ENCODE results near the gene SLC12A7. TPM values are rescaled to one million over a fixed set of nuclear protein-coding genes. Genes with fewer than 3 reads are reported as not detected.

Gene SLC12A7
- total and polyA plus RNA-seq, 2 of the 13 experiments (the other 11 are each of a cell fraction or from before 2014, with no cell fraction given) = 14.0 to 18.5 TPM

GRCh38 chr5:1140171-1140817 is 28.4 kb upstream of the SLC12A7 start (continued):
- TF ChIP-seq HIC2 (CRISPR knock-in tag; IDR thresholded peaks at IDR 0.05; ENCODE audit: low read depth) = 0 out of 2 replicates have a peak, but pooled peaks have one; percentile 19
- TF ChIP-seq GATAD2A (CRISPR knock-in tag; IDR thresholded peaks at IDR 0.05) = peak; percentile 54; the same call in 1 of the 2 replicates
- TF ChIP-seq PRDM4 (CRISPR knock-in tag; IDR thresholded peaks at IDR 0.05; ENCODE audit: borderline replicate concordance) = no peak
- no peak for TF ChIP-seq ZNF12 (CRISPR knock-in tag; IDR thresholded peaks at IDR 0.05)
- TF ChIP-seq BRCA1 (CRISPR knock-in tag; IDR thresholded peaks at IDR 0.05) = no peak
- TF ChIP-seq ZNF513 (CRISPR knock-in tag; conservative IDR thresholded peaks at IDR 0.05) = no peak
- TF ChIP-seq PHB2 (IDR thresholded peaks at IDR 0.05; ENCODE audit: partially characterized antibody) = no peak
- 0 out of 2 replicates have a peak, but pooled peaks have one; percentile 73 for TF ChIP-seq RELA (CRISPR knock-in tag; IDR thresholded peaks at IDR 0.05)
- peak; percentile 90 for TF ChIP-seq STAG1 (CRISPR knock-in tag; IDR thresholded peaks at IDR 0.05)
- TF ChIP-seq ZNF83 (CRISPR knock-in tag; IDR thresholded peaks at IDR 0.05; ENCODE audit: borderline replicate concordance) = no peak
- TF ChIP-seq FOXA3 (CRISPR knock-in tag; IDR thresholded peaks at IDR 0.05) = peak; percentile 86
- TF ChIP-seq MED13 (CRISPR knock-in tag; IDR thresholded peaks at IDR 0.05) = no peak
- no peak for TF ChIP-seq FOXP1 (IDR thresholded peaks at IDR 0.05)
- 0 out of 2 replicates have a peak, but pooled peaks have one; percentile 14 for TF ChIP-seq FOXP1 (CRISPR knock-in tag; IDR thresholded peaks at IDR 0.05)
- TF ChIP-seq ZNF704 (CRISPR knock-in tag; IDR thresholded peaks at IDR 0.05; ENCODE audit: borderline replicate concordance) = no peak
- TF ChIP-seq ZBTB25 (CRISPR knock-in tag; IDR thresholded peaks at IDR 0.05) = no peak
- TF ChIP-seq XRCC5 (optimal IDR thresholded peaks at IDR 0.05; ENCODE audit: low read length) = peak; percentile 67
- TF ChIP-seq JUN (CRISPR knock-in tag; IDR thresholded peaks at IDR 0.05) = 0 out of 2 replicates have a peak, but pooled peaks have one; percentile 26
- no peak for TF ChIP-seq ISX (CRISPR knock-in tag; conservative IDR thresholded peaks at IDR 0.05)
- peak; percentile 99 for TF ChIP-seq CTCF (CRISPR knock-in tag; IDR thresholded peaks at IDR 0.05)
- TF ChIP-seq ZNF780A (CRISPR knock-in tag; IDR thresholded peaks at IDR 0.05) = no peak
- no peak for TF ChIP-seq SIN3B (IDR thresholded peaks at IDR 0.05; ENCODE audit: low read length)
